ENCODE results near the gene KCNQ4. TPM values are rescaled to one million over a fixed set of nuclear protein-coding genes. Genes with fewer than 3 reads are reported as not detected.

The KCNQ4 gene
- total and polyA plus RNA-seq, 10 of the 15 experiments (the other 5 are each of a cell fraction or from before 2014, with no cell fraction given), result 0.04 to 0.18 (median 0.08) TPM; not detected in 2

GRCh38 chr1:40763742-40764532 is 19.6 kb upstream of the KCNQ4 start (continued):
- TF ChIP-seq SREBF2 (IDR thresholded peaks at IDR 0.05; ENCODE audit: low read length) (no peak), CBFB (IDR thresholded peaks at IDR 0.05; ENCODE audit: low read depth) (peak; percentile 36; the same call in 1 of the 2 replicates), KDM1A (IDR thresholded peaks at IDR 0.05; ENCODE audit: borderline replicate concordance) (no peak), PRDM15 (CRISPR knock-in tag; IDR thresholded peaks at IDR 0.05) (no peak), IKZF1 (conservative IDR thresholded peaks at IDR 0.05) (peak; percentile 81), ZNF592 (IDR thresholded peaks at IDR 0.05) (no peak; the same call in 1 of the 2 replicates), SUPT20H (IDR thresholded peaks at IDR 0.05; ENCODE audit: borderline replicate concordance, control insufficient read depth, low read depth, low read length) (no peak), ZBTB4 (CRISPR knock-in tag; IDR thresholded peaks at IDR 0.05) (no peak)

All from GM12878 (cell line).